DMS79 (cell line): ENCODE results near the gene UTS2B.

Experiments
- DNase-seq: peaks from one replicate; lab custom pipeline; 2025; lab: John Stamatoyannopoulos, UW

The UTS2B gene

GRCh38 chr3:191321019-191321767 is 9.1 kb downstream of the UTS2B start:
- no peak for DNase-seq

GRCh38 chr3:191320316-191320715 is 10.0 kb downstream of the UTS2B start:
- no peak for DNase-seq

DNA sequence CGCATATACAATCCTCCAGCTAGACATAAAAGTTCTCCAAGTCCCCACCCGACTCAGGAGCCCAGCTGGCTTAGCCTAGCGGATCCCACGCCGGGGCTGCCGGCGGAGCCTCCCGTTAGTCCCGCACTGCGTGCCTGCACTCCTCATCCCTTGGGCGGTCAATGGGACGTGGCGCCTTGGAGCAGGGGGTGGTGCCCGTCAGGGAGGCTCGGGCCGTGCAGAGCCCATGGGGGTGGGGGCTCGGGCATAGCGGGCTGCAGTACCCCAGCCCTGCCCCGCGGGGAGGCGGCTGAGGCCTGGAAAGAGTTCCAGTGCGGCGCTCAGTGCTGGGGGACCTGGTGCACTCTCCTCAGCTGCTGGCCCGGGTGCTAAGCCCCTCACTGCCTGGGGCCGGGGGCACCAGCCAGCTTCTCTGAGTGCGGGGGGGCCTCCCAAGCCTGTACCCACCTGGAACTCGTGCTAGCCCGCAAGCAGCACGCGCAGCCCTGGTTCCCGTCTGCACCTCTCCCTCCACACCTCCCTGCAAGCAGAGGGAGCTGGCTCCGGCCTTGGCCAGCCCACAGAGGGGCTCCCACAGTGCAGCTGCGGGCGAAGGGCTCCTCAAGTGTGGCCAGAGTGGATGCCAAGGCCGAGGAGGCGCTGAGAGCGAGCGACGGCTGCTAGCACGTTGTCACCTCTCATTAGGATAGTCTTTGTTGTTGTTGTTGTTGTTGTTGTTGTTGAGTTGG is 13.3 kb downstream of the UTS2B start:
- DNase-seq: no peak

GRCh38 chr3:191314109-191314728 is 16.1 kb downstream of the UTS2B start:
- no peak for DNase-seq

DNA sequence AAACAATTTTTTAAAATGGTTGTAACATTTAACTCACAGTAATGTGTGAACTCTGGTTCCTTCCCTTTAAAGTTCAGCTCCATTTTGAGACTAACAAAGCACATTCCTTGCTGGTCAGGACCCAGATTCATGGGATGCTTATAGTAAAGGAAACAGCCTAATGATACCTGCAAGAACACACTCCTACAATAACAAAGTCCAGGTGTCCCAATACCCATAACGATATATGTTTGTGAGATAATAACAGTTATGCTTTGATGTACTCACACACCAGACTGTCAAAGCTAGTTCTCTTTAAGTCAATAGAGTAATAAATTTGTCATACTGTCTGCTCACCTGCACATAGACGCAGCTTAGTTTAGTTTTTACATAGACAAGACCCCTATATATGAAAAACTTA is 17.0 kb downstream of the UTS2B start:
- DNase-seq: no peak

DNA sequence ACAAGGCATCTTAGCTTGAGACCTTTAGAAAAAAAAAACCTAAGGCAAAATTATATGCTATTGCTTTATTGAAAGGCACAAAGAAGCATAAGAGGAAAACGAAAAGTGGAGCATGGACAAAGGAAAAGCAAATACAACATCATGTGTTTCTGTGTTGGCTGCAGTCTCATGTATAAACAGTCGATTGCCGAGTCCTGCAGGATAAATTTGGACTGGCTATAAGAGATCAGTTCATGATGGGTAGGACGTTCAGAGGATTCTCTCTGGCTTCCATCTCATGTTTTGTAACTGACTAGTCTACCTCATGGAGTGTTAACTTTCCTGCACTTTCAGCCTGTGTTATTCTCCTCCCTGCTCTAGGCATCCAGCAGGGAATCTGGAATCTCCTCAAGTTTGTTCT is 23.0 kb downstream of the UTS2B start:
- no peak for DNase-seq

- no peak for DNase-seq
These were observed 23.9 kb downstream of the UTS2B start for GRCh38 chr3:191306428-191306827.

GRCh38 chr3:191303596-191303995 is 26.7 kb downstream of the UTS2B start:
- no peak for DNase-seq

- no peak for DNase-seq
These were observed 27.9 kb downstream of the UTS2B start for GRCh38 chr3:191302451-191302850.

DNA sequence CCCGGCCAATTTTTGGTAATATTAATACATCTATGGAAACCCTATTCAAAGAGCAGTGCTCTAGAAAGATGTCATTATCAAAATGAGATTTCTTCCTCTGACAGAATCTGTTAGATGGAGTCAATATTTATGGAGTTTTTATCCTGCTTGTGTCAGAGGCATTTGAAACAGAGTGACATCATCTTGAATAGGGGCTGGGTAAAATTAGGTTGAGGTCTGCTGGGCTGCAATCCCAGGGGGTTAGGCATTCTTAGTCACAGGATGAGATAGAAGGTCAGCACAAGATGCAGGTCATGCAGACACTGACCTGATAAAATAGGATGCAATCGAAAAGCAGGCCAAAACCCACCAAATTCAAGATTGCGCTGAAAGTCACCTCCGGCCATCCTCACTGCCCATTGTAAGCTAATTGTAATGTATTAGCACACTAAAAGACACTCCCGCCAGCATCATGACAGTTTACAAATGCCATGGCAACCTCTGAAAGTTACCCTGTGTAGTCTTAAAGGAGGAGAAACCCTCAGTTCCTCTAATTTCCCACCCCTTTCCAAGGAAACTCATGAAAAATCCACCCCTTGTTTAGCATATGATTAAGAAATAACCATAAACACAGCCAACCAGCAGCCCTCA is 28.4 kb downstream of the UTS2B start:
- DNase-seq: no peak

- DNase-seq: no peak
These were observed 29.3 kb downstream of the UTS2B start for GRCh38 chr3:191301017-191301416.

- no peak for DNase-seq
These were observed 29.9 kb downstream of the UTS2B start for GRCh38 chr3:191300422-191300821.

DNA sequence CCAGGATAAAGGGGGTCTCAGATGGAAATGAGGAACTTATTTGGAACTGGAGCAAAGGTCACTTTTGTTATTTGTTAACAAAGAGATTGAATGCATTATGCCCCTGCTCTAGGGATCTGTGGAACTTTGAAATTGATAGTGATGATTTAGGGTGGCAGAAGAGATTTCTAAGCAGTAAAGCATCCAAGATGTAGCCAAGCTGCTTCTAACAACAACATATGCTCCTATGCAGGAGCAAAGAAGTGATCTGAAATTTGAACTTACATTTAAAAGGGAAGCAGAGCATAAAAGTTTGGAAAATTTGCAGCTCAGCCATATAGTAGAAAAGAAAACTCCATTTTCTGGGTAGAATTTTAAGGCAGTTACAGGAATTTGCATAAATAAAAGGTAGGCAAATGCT is 31.5 kb downstream of the UTS2B start:
- DNase-seq: no peak

DNA sequence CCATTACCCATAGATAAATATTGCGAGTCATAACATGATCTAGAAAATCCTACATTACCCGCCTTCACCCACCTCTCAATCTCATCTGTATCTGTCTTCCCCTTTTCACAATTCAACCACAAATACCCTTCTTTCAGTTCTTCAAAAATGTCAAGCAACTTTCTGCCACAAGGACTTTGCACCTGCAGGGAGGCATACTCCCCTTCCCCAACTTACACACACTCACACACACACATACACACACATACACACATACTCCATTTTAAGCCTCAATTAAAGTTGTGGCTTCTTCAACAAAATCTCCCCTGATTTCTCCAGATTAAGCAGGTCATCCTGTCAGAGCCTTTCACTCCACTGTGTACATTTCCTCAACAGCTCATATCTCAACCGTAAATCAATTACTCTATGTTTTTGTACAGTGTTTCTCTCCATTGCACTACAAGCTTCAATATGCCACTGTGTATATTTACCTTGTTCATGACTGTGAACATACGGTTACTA is 34.2 kb downstream of the UTS2B start:
- no peak for DNase-seq

DNA sequence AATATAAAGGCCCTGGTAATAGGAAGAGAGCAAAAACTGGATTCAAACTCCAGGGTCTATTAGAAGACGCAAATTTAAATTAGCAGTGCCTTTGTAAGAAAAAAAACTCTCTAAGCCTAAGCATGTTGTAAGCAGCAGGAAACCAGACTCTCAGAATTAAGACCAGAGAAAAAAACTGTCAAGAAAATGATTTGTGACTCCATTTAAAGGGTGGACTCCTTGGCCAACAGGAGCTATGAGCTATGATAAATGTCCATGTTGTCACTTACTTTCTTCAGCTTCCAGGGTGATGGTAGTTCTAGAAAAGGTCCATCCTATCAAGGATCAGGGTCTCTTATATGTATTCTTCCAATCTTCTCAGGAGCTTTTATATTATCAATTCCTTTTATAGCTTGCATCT is 36.0 kb downstream of the UTS2B start:
- DNase-seq: no peak

DNA sequence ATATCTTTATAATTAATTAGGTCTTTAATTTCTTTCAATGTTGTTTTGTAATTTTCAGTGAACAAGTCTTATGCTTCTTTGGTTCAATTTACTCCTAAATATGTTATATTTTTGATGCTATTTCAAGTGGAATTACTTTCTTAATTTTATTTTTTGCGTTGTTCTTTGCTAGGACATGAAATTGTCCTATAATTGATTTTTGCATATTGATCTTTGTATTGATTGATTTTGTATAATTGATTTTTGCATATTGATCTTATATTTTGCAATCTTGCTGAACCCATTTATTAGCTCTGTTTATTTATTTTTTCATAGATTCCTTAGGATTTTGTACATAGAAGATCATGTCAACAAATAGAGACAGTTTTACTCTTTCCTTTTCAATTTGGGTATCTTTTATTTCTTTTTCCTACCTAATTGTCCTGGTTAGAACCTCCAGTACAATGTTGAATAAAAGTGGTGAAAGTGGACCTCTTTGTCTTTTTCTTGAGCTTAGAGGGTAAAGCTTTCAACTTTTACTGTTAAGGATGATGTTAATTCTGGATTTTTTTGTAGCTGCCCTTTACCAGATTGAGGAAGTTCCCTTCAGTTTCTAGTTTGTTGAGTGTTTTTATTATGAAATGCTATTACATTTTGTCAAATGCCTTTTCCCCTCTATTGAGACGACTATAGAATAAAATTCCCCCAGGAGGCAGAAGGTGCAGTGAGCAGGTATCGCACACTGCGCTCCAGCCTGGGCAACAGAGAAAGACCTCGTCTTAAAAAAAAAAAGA is 37.9 kb downstream of the UTS2B start:
- DNase-seq: no peak

- DNase-seq: no peak
These were observed 39.9 kb downstream of the UTS2B start for GRCh38 chr3:191290311-191291025.

- no peak for DNase-seq
These were observed 46.9 kb downstream of the UTS2B start for GRCh38 chr3:191283400-191283799.

DNA sequence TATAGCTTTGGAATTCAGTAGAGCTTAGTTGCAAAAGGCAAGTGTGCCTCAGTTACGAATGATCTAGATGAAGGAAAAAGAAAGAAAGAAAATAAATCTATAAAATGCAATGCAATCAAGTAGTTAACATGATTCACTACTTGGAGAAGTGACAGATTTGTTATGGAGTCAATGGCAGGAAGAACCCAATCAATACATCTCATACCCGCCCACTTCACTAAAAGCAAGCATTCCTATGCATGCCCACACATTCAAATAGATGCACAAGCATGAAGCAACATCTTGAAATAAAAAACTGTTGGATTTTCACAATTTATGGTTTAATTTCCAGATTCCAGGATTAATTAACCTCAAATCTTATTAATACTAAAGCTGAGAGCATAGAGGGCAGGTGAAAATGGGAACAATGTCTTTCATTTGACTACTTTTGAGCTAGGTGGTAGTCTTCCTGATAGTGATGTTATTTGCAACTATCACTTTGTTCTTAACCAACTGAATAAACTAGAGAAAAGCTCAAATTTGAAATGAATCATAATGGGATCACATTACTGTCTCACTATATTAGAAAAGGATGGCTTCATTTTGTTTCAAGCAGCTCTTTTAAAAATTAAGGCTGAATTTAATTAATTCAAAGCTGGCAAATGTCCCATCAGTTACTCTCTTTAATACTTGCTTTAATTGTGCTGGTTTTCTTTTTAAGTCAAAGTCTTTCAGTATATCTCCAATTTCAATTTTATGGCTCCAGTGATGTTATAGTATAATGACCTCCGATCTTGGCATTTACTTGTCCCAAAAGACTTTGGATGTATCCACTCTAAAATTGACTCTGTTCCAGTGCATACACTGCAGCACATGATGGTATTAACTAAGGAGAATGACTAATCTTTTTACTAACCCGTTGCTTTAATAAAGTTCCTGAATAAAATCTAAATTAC is 47.8 kb downstream of the UTS2B start:
- DNase-seq: no peak

- no peak for DNase-seq
These were observed 49.4 kb downstream of the UTS2B start for GRCh38 chr3:191280882-191281281.
